MM.1S (cell line): Measurements from ENCODE around the gene MYH14.

Source experiments
- EZH2 ChIP-seq: fragments of 300-600 bp; sonication (generic); optimal IDR thresholded peaks from 2 replicates; pipeline ENCODE3; 2017; ENCODE audit warnings: low read depth, mild to moderate bottlenecking, antibody characterized with exemption, low read length, mixed read lengths
- EZH2phosphoT487 ChIP-seq: fragments of 300-600 bp; sonication (generic); IDR thresholded peaks from 2 replicates; pipeline ENCODE4 v1.6.1; 2018; ENCODE audit warnings: antibody characterized with exemption, low read length
- TF ChIP-seq, protein P1 (sequence below): fragments of 300-600 bp; sonication (generic); IDR thresholded peaks from 2 replicates; pipeline ENCODE4 v1.5.1; 2016; ENCODE audit warnings: antibody characterized with exemption, low read length, mixed read lengths

DNA sequence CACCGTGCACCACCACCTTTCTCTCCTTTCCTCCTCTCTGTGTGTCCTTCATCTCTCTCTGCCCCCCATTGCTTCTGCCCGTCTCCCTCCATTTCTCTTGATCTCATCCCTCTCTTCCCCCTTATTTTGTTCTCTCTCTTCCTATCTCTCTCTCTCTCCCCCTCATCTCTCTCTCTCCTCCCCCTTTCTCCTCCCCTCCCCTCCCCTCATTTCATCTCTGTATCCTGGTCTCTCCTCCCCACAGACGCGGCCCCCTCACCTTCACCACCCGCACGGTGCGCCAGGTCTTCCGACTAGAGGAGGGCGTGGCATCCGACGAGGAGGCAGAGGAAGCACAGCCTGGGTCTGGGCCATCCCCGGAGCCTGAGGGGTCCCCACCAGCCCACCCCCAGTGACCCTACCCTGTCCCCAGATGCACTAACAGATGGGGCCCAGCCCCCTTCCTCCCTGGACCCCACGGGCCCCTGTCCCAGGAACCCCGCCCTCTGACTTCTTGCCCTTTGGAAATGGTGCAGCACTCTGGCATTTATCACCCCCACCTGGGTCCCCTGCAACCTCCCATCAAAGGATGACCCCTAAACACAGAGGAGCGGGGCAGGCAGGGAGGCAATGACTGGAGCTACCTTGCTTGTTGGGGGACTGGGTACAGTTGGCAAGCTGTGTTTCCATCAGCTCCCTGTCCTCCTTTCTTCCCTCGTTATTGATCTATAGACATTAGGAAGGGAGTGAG is 106.1 kb downstream of the MYH14 start:
- TF ChIP-seq EZH2phosphoT487: no peak
- TF ChIP-seq, protein P1, sequence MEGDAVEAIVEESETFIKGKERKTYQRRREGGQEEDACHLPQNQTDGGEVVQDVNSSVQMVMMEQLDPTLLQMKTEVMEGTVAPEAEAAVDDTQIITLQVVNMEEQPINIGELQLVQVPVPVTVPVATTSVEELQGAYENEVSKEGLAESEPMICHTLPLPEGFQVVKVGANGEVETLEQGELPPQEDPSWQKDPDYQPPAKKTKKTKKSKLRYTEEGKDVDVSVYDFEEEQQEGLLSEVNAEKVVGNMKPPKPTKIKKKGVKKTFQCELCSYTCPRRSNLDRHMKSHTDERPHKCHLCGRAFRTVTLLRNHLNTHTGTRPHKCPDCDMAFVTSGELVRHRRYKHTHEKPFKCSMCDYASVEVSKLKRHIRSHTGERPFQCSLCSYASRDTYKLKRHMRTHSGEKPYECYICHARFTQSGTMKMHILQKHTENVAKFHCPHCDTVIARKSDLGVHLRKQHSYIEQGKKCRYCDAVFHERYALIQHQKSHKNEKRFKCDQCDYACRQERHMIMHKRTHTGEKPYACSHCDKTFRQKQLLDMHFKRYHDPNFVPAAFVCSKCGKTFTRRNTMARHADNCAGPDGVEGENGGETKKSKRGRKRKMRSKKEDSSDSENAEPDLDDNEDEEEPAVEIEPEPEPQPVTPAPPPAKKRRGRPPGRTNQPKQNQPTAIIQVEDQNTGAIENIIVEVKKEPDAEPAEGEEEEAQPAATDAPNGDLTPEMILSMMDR: no peak
- no peak for TF ChIP-seq EZH2
